ENCODE measurements around the gene TTYH2. TPM values are rescaled to one million over a fixed set of nuclear protein-coding genes. Genes with fewer than 3 reads are reported as not detected.

TTYH2 gene
- total and polyA plus RNA-seq, 10 of the 15 experiments (the other 5 are each of a cell fraction or from before 2014, with no cell fraction given), result 0.26 to 25.2 (median 6.6) TPM

DNA sequence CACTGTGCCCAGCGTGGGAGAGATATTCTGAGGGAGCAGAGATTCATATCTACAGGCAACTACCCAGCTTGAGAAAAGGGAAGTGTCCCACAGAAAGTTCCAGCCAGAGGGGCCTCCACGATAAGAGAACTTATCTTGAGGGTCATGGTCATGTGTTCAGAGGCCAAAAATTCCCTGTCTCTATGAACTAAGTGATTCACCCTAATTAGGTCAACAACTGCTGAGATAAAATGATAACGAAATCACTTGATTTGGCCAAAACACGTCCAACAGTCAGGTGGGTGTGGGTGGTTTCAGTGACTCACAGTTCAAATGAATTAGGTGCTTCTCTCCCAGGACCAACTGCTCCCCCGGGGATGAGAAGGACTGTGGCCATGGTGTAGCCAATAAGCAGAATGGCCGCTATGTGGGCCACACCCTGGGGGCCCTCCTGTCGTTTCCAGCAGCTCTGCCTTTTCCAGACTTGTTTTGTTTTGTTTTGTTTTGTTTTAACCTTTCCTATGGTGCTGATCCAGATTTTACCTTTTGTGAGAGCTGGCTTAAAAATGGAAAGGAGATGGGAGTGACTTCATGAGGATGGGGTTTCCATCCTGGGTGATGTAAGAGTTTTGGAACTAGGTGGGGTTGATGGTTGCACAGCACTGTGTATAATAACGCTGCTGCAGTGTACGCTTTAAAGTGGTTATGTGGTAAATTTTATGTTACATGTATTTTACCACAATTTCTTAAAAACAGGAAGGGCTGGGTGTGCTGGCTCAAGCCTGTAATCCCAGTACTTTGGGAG lies 69.4 kb downstream of the TTYH2 start (continued):
- TF ChIP-seq EP300 (IDR thresholded peaks at IDR 0.05; ENCODE audit: borderline replicate concordance in 1 of 2, control insufficient read depth in 1 of 2, low read depth in 2 of 2, low read length in 2 of 2), result peak; percentile 47 to 81; a peak in 2 of 4 replicates
- TF ChIP-seq BHLHE40 (IDR thresholded peaks at IDR 0.05; ENCODE audit: borderline replicate concordance in 1 of 2, low read depth in 2 of 2, low read length in 1 of 2), result peak in 1 of 2 experiments; percentile 62; a peak in 2 of 4 replicates
- no peak for TF ChIP-seq KLF5 (IDR thresholded peaks at IDR 0.05; ENCODE audit: partially characterized antibody)
- TF ChIP-seq ZNF274 (IDR thresholded peaks at IDR 0.05; ENCODE audit: insufficient read depth, insufficient read length), result no peak
- TF ChIP-seq, protein P1, sequence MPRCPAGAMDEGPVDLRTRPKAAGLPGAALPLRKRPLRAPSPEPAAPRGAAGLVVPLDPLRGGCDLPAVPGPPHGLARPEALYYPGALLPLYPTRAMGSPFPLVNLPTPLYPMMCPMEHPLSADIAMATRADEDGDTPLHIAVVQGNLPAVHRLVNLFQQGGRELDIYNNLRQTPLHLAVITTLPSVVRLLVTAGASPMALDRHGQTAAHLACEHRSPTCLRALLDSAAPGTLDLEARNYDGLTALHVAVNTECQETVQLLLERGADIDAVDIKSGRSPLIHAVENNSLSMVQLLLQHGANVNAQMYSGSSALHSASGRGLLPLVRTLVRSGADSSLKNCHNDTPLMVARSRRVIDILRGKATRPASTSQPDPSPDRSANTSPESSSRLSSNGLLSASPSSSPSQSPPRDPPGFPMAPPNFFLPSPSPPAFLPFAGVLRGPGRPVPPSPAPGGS (IDR thresholded peaks at IDR 0.05; ENCODE audit: borderline replicate concordance, insufficient read depth, low read depth, low read length, poor library complexity, severe bottlenecking), result peak; percentile 72
- TF ChIP-seq, protein P2, sequence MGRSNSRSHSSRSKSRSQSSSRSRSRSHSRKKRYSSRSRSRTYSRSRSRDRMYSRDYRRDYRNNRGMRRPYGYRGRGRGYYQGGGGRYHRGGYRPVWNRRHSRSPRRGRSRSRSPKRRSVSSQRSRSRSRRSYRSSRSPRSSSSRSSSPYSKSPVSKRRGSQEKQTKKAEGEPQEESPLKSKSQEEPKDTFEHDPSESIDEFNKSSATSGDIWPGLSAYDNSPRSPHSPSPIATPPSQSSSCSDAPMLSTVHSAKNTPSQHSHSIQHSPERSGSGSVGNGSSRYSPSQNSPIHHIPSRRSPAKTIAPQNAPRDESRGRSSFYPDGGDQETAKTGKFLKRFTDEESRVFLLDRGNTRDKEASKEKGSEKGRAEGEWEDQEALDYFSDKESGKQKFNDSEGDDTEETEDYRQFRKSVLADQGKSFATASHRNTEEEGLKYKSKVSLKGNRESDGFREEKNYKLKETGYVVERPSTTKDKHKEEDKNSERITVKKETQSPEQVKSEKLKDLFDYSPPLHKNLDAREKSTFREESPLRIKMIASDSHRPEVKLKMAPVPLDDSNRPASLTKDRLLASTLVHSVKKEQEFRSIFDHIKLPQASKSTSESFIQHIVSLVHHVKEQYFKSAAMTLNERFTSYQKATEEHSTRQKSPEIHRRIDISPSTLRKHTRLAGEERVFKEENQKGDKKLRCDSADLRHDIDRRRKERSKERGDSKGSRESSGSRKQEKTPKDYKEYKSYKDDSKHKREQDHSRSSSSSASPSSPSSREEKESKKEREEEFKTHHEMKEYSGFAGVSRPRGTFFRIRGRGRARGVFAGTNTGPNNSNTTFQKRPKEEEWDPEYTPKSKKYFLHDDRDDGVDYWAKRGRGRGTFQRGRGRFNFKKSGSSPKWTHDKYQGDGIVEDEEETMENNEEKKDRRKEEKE (IDR thresholded peaks at IDR 0.05), result no peak
- TF ChIP-seq, protein P3, sequence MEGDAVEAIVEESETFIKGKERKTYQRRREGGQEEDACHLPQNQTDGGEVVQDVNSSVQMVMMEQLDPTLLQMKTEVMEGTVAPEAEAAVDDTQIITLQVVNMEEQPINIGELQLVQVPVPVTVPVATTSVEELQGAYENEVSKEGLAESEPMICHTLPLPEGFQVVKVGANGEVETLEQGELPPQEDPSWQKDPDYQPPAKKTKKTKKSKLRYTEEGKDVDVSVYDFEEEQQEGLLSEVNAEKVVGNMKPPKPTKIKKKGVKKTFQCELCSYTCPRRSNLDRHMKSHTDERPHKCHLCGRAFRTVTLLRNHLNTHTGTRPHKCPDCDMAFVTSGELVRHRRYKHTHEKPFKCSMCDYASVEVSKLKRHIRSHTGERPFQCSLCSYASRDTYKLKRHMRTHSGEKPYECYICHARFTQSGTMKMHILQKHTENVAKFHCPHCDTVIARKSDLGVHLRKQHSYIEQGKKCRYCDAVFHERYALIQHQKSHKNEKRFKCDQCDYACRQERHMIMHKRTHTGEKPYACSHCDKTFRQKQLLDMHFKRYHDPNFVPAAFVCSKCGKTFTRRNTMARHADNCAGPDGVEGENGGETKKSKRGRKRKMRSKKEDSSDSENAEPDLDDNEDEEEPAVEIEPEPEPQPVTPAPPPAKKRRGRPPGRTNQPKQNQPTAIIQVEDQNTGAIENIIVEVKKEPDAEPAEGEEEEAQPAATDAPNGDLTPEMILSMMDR (IDR thresholded peaks at IDR 0.05 in 2 of 3, conservative IDR thresholded peaks at IDR 0.05 in 1 of 3; ENCODE audit: control insufficient read depth in 2 of 3, extremely low read depth in 1 of 3, insufficient read depth in 1 of 3, low read depth in 3 of 3, low read length in 3 of 3), result no peak
- TF ChIP-seq, protein P4, sequence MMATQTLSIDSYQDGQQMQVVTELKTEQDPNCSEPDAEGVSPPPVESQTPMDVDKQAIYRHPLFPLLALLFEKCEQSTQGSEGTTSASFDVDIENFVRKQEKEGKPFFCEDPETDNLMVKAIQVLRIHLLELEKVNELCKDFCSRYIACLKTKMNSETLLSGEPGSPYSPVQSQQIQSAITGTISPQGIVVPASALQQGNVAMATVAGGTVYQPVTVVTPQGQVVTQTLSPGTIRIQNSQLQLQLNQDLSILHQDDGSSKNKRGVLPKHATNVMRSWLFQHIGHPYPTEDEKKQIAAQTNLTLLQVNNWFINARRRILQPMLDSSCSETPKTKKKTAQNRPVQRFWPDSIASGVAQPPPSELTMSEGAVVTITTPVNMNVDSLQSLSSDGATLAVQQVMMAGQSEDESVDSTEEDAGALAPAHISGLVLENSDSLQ (IDR thresholded peaks at IDR 0.05), result no peak
- TF ChIP-seq MEF2B (IDR thresholded peaks at IDR 0.05; ENCODE audit: partially characterized antibody, poor library complexity, severe bottlenecking), result peak; percentile 99
- TF ChIP-seq GATAD2B (conservative IDR thresholded peaks at IDR 0.05; ENCODE audit: low read depth), result peak; percentile 94
- TF ChIP-seq SMAD1 (IDR thresholded peaks at IDR 0.05; ENCODE audit: low read depth, partially characterized antibody), result no peak
- TF ChIP-seq, protein P5, sequence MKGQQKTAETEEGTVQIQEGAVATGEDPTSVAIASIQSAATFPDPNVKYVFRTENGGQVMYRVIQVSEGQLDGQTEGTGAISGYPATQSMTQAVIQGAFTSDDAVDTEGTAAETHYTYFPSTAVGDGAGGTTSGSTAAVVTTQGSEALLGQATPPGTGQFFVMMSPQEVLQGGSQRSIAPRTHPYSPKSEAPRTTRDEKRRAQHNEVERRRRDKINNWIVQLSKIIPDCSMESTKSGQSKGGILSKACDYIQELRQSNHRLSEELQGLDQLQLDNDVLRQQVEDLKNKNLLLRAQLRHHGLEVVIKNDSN (IDR thresholded peaks at IDR 0.05; ENCODE audit: borderline replicate concordance, extremely low read length, insufficient read depth, low read depth, low read length), result no peak
- peak; percentile 55; the same call in 1 of the 2 replicates for TF ChIP-seq CREM (IDR thresholded peaks at IDR 0.05; ENCODE audit: low read depth)
- TF ChIP-seq TCF7 (IDR thresholded peaks at IDR 0.05; ENCODE audit: borderline replicate concordance), result peak; percentile 97
- TF ChIP-seq, protein P6, sequence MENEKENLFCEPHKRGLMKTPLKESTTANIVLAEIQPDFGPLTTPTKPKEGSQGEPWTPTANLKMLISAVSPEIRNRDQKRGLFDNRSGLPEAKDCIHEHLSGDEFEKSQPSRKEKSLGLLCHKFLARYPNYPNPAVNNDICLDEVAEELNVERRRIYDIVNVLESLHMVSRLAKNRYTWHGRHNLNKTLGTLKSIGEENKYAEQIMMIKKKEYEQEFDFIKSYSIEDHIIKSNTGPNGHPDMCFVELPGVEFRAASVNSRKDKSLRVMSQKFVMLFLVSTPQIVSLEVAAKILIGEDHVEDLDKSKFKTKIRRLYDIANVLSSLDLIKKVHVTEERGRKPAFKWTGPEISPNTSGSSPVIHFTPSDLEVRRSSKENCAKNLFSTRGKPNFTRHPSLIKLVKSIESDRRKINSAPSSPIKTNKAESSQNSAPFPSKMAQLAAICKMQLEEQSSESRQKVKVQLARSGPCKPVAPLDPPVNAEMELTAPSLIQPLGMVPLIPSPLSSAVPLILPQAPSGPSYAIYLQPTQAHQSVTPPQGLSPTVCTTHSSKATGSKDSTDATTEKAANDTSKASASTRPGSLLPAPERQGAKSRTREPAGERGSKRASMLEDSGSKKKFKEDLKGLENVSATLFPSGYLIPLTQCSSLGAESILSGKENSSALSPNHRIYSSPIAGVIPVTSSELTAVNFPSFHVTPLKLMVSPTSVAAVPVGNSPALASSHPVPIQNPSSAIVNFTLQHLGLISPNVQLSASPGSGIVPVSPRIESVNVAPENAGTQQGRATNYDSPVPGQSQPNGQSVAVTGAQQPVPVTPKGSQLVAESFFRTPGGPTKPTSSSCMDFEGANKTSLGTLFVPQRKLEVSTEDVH (IDR thresholded peaks at IDR 0.05; ENCODE audit: low read depth, partially characterized antibody), result no peak

Data from GM12878 (cell line).